Measurements from ENCODE around the gene RXRA. TPM values are rescaled to one million over a fixed set of nuclear protein-coding genes. Genes with fewer than 3 reads are reported as not detected.

Gene RXRA
- total and polyA plus RNA-seq, 2 of the 13 experiments (the other 11 are each of a cell fraction or from before 2014, with no cell fraction given) = 18.9 to 29.2 TPM

GRCh38 chr9:134443174-134444037, 117.2 kb downstream of the RXRA start (continued):
- TF ChIP-seq ZNF598 (CRISPR knock-in tag; IDR thresholded peaks at IDR 0.05; ENCODE audit: borderline replicate concordance) (0 out of 2 replicates have a peak, but pooled peaks have one; percentile 58), ZNF580 (CRISPR knock-in tag; IDR thresholded peaks at IDR 0.05; ENCODE audit: borderline replicate concordance, low read depth) (0 out of 2 replicates have a peak, but pooled peaks have one; percentile 48), CCAR2 (optimal IDR thresholded peaks at IDR 0.05; ENCODE audit: low read depth, low read length) (no peak), ZNF691 (CRISPR knock-in tag; IDR thresholded peaks at IDR 0.05; ENCODE audit: borderline replicate concordance, low read depth) (peak; percentile 27; the same call in 1 of the 2 replicates), GATAD2A (CRISPR knock-in tag; IDR thresholded peaks at IDR 0.05) (peak; percentile 67), CREB3 (CRISPR knock-in tag; IDR thresholded peaks at IDR 0.05) (no peak), KDM2A (CRISPR knock-in tag; IDR thresholded peaks at IDR 0.05; ENCODE audit: borderline replicate concordance, low read depth) (peak; percentile 86), FOXO4 (CRISPR knock-in tag; conservative IDR thresholded peaks at IDR 0.05) (no peak), RXRA (CRISPR knock-in tag; IDR thresholded peaks at IDR 0.05) (peak; percentile 29; the same call in 1 of the 2 replicates), KLF9 (CRISPR knock-in tag; IDR thresholded peaks at IDR 0.05; ENCODE audit: low read depth) (no peak), REPIN1 (CRISPR knock-in tag; IDR thresholded peaks at IDR 0.05; ENCODE audit: borderline replicate concordance, low read depth) (peak; percentile 73; the same call in 1 of the 2 replicates), SCMH1 (CRISPR knock-in tag; IDR thresholded peaks at IDR 0.05; ENCODE audit: borderline replicate concordance) (no peak), ZNF768 (CRISPR knock-in tag; IDR thresholded peaks at IDR 0.05) (peak; percentile 61; the same call in 1 of the 2 replicates), ZBTB2 (CRISPR knock-in tag; IDR thresholded peaks at IDR 0.05; ENCODE audit: low read depth) (no peak), ZNF891 (CRISPR knock-in tag; IDR thresholded peaks at IDR 0.05) (0 out of 2 replicates have a peak, but pooled peaks have one; percentile 49), ZNF562 (CRISPR knock-in tag; IDR thresholded peaks at IDR 0.05; ENCODE audit: borderline replicate concordance) (no peak), ZMYM4 (CRISPR knock-in tag; IDR thresholded peaks at IDR 0.05) (no peak), ZSCAN29 (CRISPR knock-in tag; conservative IDR thresholded peaks at IDR 0.05) (no peak), GPBP1L1 (CRISPR knock-in tag; IDR thresholded peaks at IDR 0.05) (no peak), TEAD2 (CRISPR knock-in tag; IDR thresholded peaks at IDR 0.05) (no peak), TARDBP (CRISPR knock-in tag; IDR thresholded peaks at IDR 0.05) (0 out of 2 replicates have a peak, but pooled peaks have one; percentile 21), ZNF788 (CRISPR knock-in tag; IDR thresholded peaks at IDR 0.05; ENCODE audit: borderline replicate concordance) (peak; percentile 80; the same call in 1 of the 2 replicates)
